ENCODE results near the gene CLCC1.
"Not testable (repeated sequence)": the region's sequence is repeated elsewhere in the genome, so short reads cannot be mapped to it uniquely, and the experiment has no call there.

Gene CLCC1, protein sequence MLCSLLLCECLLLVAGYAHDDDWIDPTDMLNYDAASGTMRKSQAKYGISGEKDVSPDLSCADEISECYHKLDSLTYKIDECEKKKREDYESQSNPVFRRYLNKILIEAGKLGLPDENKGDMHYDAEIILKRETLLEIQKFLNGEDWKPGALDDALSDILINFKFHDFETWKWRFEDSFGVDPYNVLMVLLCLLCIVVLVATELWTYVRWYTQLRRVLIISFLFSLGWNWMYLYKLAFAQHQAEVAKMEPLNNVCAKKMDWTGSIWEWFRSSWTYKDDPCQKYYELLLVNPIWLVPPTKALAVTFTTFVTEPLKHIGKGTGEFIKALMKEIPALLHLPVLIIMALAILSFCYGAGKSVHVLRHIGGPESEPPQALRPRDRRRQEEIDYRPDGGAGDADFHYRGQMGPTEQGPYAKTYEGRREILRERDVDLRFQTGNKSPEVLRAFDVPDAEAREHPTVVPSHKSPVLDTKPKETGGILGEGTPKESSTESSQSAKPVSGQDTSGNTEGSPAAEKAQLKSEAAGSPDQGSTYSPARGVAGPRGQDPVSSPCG

DNA sequence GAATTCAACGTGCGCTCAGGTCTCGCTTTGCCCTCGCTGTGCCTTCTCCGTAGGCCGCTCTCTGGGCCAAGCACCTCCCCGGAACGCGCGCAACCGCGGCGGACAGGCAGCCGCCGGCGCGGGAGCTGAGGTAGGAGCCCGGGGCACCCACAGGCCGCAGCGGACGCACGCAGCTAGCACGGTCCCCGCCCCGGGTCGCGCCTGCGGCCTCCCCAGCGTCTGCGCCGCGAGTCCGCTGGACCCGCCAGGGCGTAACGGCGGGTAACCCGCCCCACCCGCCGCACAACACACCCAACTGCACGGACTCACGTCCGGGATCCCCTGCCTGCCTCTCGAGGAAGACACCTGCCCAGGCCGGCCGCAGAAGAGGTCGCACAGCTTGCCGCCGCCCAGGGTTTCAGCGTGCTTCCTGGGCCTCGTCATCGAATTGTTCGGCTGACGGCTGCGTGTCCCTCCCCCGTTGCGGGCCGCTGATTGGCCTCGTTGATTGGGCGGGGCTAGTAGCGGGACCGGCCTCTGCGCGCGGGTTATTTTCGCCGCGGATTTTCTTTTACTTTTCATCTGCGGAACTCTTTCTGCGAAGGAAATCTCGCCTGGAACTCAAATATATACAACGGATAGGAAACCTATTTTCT is at the start of gene CLCC1:
TSS of gene CLCC1 (minus strand) at position 433 of the 635 bp plus-strand sequence. CDS start 13,047 bp downstream, outside the sequence.
- TF ChIP-seq CTCF (IDR thresholded peaks at IDR 0.05; ENCODE audit: borderline replicate concordance, insufficient read depth, low read depth, low read length), result no peak
- H3K4me3 ChIP-seq (ENCODE audit: low read depth, low read length), result peak within 1 kb of the TSS; percentile 81

- H3K4me3 ChIP-seq (ENCODE audit: low read depth, low read length), result no peak overlapping the region
- no peak for TF ChIP-seq CTCF (IDR thresholded peaks at IDR 0.05; ENCODE audit: borderline replicate concordance, insufficient read depth, low read depth, low read length)
Measured at GRCh38 chr1:109011335-109011734, 48.1 kb upstream of the CLCC1 start.

DNA sequence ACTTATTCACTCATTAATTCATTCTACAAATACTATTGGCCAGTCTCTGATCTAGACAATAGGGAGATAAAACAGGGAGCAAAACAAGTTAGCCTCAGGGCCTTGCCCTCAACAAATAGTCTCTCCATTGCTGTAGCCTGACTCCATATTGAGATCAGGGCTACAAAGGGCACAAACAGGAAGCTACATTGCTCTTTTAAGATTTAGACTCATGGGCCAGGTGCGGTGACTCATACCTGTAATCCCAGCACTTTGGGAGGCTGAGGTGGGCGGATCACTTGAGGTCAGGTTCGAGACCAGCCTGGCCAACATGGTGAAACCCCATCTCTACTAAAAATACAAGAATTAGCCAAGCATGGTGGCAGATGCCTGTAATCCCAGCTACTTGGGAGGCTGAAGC is 33.3 kb upstream of the CLCC1 start:
- not testable (repeated sequence) for H3K4me3 ChIP-seq (ENCODE audit: low read depth, low read length)

- TF ChIP-seq CTCF (IDR thresholded peaks at IDR 0.05; ENCODE audit: borderline replicate concordance, insufficient read depth, low read depth, low read length), result no peak
- no peak overlapping the region for H3K4me3 ChIP-seq (ENCODE audit: low read depth, low read length)
Measured at GRCh38 chr1:108983114-108983513, 19.8 kb upstream of the CLCC1 start.

GRCh38 chr1:108976658-108977057 is 13.4 kb upstream of the CLCC1 start:
- TF ChIP-seq CTCF (IDR thresholded peaks at IDR 0.05; ENCODE audit: borderline replicate concordance, insufficient read depth, low read depth, low read length), result no peak
- no peak overlapping the region for H3K4me3 ChIP-seq (ENCODE audit: low read depth, low read length)

GRCh38 chr1:108972951-108973350 is 9.7 kb upstream of the CLCC1 start:
- no peak overlapping the region for H3K4me3 ChIP-seq (ENCODE audit: low read depth, low read length)
- no peak for TF ChIP-seq CTCF (IDR thresholded peaks at IDR 0.05; ENCODE audit: borderline replicate concordance, insufficient read depth, low read depth, low read length)

GRCh38 chr1:108969346-108969745 is 6.1 kb upstream of the CLCC1 start:
- no peak overlapping the region for H3K4me3 ChIP-seq (ENCODE audit: low read depth, low read length)
- TF ChIP-seq CTCF (IDR thresholded peaks at IDR 0.05; ENCODE audit: borderline replicate concordance, insufficient read depth, low read depth, low read length), result no peak

All from GM12875 (cell line).